ENCODE results near the gene MUC5AC.
"Not testable (repeated sequence)": the region's sequence is repeated elsewhere in the genome, so short reads cannot be mapped to it uniquely, and the experiment has no call there.

Gene MUC5AC

GRCh38 chr11:1209371-1210057, 51.8 kb downstream of the MUC5AC start:
- no peak for DNase-seq

GRCh38 chr11:1211838-1212237, 54.1 kb downstream of the MUC5AC start:
- DNase-seq: no peak

GRCh38 chr11:1215826-1216225, 58.1 kb downstream of the MUC5AC start:
- not testable (repeated sequence) for DNase-seq

- DNase-seq: no peak
These were observed 59.4 kb downstream of the MUC5AC start for GRCh38 chr11:1217151-1217550.

GRCh38 chr11:1218256-1218787, 60.6 kb downstream of the MUC5AC start:
- DNase-seq: no peak

- DNase-seq: no peak
These were observed 61.2 kb downstream of the MUC5AC start for GRCh38 chr11:1218788-1219445.

- DNase-seq: no peak
These were observed 61.7 kb downstream of the MUC5AC start for GRCh38 chr11:1219446-1219833.

GRCh38 chr11:1219834-1220815, 62.4 kb downstream of the MUC5AC start:
- DNase-seq: no peak

- DNase-seq: no peak
These were observed 63.4 kb downstream of the MUC5AC start for GRCh38 chr11:1220941-1221721.

GRCh38 chr11:1221848-1222311, 64.1 kb downstream of the MUC5AC start:
- DNase-seq: no peak

GRCh38 chr11:1222491-1223345, 65.0 kb downstream of the MUC5AC start, which contains the start of gene MUC5B:
Gene MUC5B, plus strand, starts transcription at chr11:1223066. Its CDS starts 58 bp downstream, at chr11:1223124.
- no peak for DNase-seq

GRCh38 chr11:1223346-1224110, 65.8 kb downstream of the MUC5AC start:
- DNase-seq: no peak

- no peak for DNase-seq
These were observed 66.3 kb downstream of the MUC5AC start for GRCh38 chr11:1224111-1224490.

GRCh38 chr11:1224491-1225385, 67.0 kb downstream of the MUC5AC start:
- no peak for DNase-seq

GRCh38 chr11:1225386-1226225, 67.9 kb downstream of the MUC5AC start:
- no peak for DNase-seq

GRCh38 chr11:1226226-1226985, 68.7 kb downstream of the MUC5AC start:
- no peak for DNase-seq

GRCh38 chr11:1226986-1227550, 69.3 kb downstream of the MUC5AC start:
- DNase-seq: no peak
